Measurements from ENCODE around the gene APC.

Gene APC

DNA sequence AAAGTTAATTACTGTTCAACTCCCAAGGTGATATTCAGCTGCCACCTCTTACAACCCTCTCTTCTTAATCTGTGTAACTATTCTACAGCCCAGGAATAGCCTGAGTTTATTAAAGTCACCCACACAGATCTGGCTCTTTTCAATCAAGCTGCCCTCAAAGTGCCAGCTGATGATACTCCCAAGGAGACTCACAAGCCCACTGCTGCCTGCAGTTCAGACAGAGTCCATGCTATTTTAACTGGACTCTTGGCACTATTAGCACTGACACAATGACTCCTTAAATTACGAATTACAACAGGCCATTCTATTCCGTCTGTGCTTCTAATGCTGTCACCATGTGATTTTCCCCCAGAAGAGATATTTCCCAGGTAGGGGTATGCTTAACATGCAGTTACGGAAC, 158.0 kb downstream of the APC start:
- Histone ChIP-seq H3K36me3 (ENCODE audit: control insufficient read depth in 2 of 2, insufficient read depth in 1 of 2, low read length in 2 of 2) (peaks cover 29 to 61% of the 10 kb centered on the region in 2 experiments), H3K4me3 (ENCODE audit: low read depth, low read length) (no peak overlapping the region), H3K27ac (ENCODE audit: extremely low read depth, low read depth, low read length) (no peak overlapping the region), H3K4me1 (ENCODE audit: control insufficient read depth, insufficient read depth, low read length) (no peaks in the 10 kb centered on the region), H3K9me3 (ENCODE audit: control insufficient read depth, insufficient read depth, low read depth, low read length) (no peaks in the 10 kb centered on the region)
- no peak for TF ChIP-seq ZNF501 (tag by site-specific recombination; IDR thresholded peaks at IDR 0.05)
- TF ChIP-seq, protein P1, sequence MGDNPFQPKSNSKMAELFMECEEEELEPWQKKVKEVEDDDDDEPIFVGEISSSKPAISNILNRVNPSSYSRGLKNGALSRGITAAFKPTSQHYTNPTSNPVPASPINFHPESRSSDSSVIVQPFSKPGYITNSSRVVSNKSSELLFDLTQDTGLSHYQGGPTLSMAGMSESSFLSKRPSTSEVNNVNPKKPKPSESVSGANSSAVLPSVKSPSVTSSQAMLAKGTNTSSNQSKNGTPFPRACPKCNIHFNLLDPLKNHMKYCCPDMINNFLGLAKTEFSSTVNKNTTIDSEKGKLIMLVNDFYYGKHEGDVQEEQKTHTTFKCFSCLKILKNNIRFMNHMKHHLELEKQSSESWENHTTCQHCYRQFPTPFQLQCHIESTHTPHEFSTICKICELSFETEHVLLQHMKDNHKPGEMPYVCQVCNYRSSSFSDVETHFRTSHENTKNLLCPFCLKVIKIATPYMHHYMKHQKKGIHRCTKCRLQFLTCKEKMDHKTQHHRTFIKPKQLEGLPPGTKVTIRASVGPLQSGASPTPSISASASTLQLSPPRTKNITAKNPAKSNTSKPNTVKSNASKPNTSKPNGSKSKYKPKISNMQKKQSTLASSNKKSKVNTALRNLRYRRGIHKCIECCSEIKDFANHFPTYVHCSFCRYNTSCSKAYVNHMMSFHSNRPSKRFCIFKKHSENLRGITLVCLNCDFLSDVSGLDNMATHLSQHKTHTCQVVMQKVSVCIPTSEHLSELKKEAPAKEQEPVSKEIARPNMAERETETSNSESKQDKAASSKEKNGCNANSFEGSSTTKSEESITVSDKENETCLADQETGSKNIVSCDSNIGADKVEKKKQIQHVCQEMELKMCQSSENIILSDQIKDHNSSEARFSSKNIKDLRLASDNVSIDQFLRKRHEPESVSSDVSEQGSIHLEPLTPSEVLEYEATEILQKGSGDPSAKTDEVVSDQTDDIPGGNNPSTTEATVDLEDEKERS (tag by site-specific recombination; IDR thresholded peaks at IDR 0.05): no peak
- TF ChIP-seq, protein P2, sequence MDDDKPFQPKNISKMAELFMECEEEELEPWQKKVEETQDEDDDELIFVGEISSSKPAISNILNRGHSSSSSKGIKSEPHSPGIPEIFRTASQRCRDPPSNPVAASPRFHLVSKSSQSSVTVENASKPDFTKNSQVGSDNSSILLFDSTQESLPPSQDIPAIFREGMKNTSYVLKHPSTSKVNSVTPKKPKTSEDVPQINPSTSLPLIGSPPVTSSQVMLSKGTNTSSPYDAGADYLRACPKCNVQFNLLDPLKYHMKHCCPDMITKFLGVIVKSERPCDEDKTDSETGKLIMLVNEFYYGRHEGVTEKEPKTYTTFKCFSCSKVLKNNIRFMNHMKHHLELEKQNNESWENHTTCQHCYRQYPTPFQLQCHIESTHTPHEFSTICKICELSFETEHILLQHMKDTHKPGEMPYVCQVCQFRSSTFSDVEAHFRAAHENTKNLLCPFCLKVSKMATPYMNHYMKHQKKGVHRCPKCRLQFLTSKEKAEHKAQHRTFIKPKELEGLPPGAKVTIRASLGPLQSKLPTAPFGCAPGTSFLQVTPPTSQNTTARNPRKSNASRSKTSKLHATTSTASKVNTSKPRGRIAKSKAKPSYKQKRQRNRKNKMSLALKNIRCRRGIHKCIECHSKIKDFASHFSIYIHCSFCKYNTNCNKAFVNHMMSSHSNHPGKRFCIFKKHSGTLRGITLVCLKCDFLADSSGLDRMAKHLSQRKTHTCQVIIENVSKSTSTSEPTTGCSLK (tag by site-specific recombination; IDR thresholded peaks at IDR 0.05): no peak
- ChIA-PET POLR2A (interaction anchor here (1.6 kb wide), 1 partner anchor 25 kb away, joined by 4 read pairs; no protein-coding TSS in a partner anchor), CTCF (interaction anchor here (0.6 to 1.5 kb wide), 3 partner anchors 16 to 204 kb away, joined by 3 read pairs; no protein-coding TSS in a partner anchor)
